ENCODE data around the gene COL25A1. TPM values are rescaled to one million over a fixed set of nuclear protein-coding genes. Genes with fewer than 3 reads are reported as not detected.

Gene COL25A1
- total and polyA plus RNA-seq, 2 donors (not counting 3 experiments of a cell fraction or from before 2014, with no cell fraction given), result 0.21 to 3.5 TPM

DNA sequence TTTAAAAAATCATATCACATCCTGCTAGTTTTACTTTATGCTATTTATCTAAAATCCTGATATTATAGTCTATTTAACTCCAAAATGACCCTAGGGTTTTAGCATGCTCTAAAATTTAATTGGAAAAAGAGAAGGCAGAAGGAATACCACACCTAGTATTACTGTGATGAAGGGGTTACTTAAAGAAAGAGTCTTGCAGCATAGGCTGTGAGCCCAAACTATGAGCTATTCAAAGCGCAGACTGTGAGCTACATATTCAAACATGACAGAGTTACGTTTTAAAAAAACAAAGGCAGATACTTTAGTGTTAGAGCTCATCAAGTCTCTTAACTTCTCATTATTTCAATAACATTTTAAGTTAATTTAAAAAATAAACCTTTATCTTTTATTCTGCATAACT lies 291.9 kb downstream of the COL25A1 start:
- H3K79me2 ChIP-seq (ENCODE audit: control insufficient read depth, insufficient read depth, low read length), result no peaks in the 10 kb centered on the region
- ChIA-PET CTCF (interaction anchor here (0.7 kb wide), 1 partner anchor 121 kb away, joined by 3 read pairs; no protein-coding TSS in a partner anchor), POLR2A (no interaction called here)
- no peak overlapping the region for H3K9ac ChIP-seq (replicated peaks; ENCODE audit: extremely low read depth, insufficient read depth, low read length)
- dilution Hi-C loops (cut with MboI; ENCODE audit: extremely low pct_ligation_motif_present, low sequenced_read_pairs), result no loop called here
- FAIRE-seq (no peak), DNase-seq (ENCODE audit: low read depth, low spot score) (no peak)
- BruUV-seq (replicated peaks), result no TSS peak
- H3K36me3 ChIP-seq (ENCODE audit: control insufficient read depth in 2 of 2, extremely low read depth in 1 of 2, insufficient read depth in 2 of 2, low read length in 2 of 2), result no peaks in the 10 kb centered on the region
- H3K4me1 ChIP-seq (ENCODE audit: control insufficient read depth, extremely low read depth, insufficient read depth, low read length), result no peaks in the 10 kb centered on the region
- no peak overlapping the region for H3K4me3 ChIP-seq (replicated peaks in 1 of 3; ENCODE audit: insufficient read depth in 1 of 3, low read depth in 1 of 3, low read length in 3 of 3)
- H3K9me1 ChIP-seq (replicated peaks; ENCODE audit: control insufficient read depth, extremely low read depth, insufficient read depth, low read length), result no peaks in the 10 kb centered on the region
- no peak overlapping the region for H2AFZ ChIP-seq (ENCODE audit: low read depth, low read length)
- intact Hi-C loops (cut with micrococcal nuclease), result no loop called here
- no peaks in the 10 kb centered on the region for H4K20me1 ChIP-seq (replicated peaks; ENCODE audit: control insufficient read depth, extremely low read depth, insufficient read depth, low read length)
- H3K27me3 ChIP-seq (ENCODE audit: control insufficient read depth in 2 of 2, insufficient read depth in 2 of 2, low read length in 2 of 2), result no peaks in the 10 kb centered on the region
- H3K4me2 ChIP-seq (ENCODE audit: insufficient read depth, low read length), result no peak overlapping the region
- TF ChIP-seq GATA2 (IDR thresholded peaks at IDR 0.05; ENCODE audit: insufficient read depth, insufficient read length, low read depth, low read length) (no peak), EZH2 (IDR thresholded peaks at IDR 0.05; ENCODE audit: borderline replicate concordance, low read depth, low read length, severe bottlenecking) (no peak), JUN (IDR thresholded peaks at IDR 0.05; ENCODE audit: borderline replicate concordance, insufficient read depth, insufficient read length, low read depth) (no peak), MYC (IDR thresholded peaks at IDR 0.05; ENCODE audit: low read depth, low read length) (no peak), POLR2AphosphoS5 (IDR thresholded peaks at IDR 0.05; ENCODE audit: insufficient read depth, low read depth, low read length) (no peak), POLR2A (IDR thresholded peaks at IDR 0.05; ENCODE audit: low read depth, low read length) (no peak), FOS (IDR thresholded peaks at IDR 0.05; ENCODE audit: borderline replicate concordance, insufficient read depth, low read length) (no peak)
- TF ChIP-seq, protein P1, sequence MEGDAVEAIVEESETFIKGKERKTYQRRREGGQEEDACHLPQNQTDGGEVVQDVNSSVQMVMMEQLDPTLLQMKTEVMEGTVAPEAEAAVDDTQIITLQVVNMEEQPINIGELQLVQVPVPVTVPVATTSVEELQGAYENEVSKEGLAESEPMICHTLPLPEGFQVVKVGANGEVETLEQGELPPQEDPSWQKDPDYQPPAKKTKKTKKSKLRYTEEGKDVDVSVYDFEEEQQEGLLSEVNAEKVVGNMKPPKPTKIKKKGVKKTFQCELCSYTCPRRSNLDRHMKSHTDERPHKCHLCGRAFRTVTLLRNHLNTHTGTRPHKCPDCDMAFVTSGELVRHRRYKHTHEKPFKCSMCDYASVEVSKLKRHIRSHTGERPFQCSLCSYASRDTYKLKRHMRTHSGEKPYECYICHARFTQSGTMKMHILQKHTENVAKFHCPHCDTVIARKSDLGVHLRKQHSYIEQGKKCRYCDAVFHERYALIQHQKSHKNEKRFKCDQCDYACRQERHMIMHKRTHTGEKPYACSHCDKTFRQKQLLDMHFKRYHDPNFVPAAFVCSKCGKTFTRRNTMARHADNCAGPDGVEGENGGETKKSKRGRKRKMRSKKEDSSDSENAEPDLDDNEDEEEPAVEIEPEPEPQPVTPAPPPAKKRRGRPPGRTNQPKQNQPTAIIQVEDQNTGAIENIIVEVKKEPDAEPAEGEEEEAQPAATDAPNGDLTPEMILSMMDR (IDR thresholded peaks at IDR 0.05; ENCODE audit: extremely low read depth in 1 of 2, insufficient read depth in 1 of 2, low read depth in 1 of 2, low read length in 2 of 2), result no peak
- TF ChIP-seq, protein P2, sequence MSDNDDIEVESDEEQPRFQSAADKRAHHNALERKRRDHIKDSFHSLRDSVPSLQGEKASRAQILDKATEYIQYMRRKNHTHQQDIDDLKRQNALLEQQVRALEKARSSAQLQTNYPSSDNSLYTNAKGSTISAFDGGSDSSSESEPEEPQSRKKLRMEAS (IDR thresholded peaks at IDR 0.05; ENCODE audit: insufficient read depth, insufficient read length), result no peak
- H3K27ac ChIP-seq (ENCODE audit: insufficient read depth, low read depth, low read length), result no peak overlapping the region
- H3K9me3 ChIP-seq (replicated peaks; ENCODE audit: control insufficient read depth, insufficient read depth, low read length), result no peaks in the 10 kb centered on the region
